ENCODE results near the gene PPP1R13L.

DNA sequence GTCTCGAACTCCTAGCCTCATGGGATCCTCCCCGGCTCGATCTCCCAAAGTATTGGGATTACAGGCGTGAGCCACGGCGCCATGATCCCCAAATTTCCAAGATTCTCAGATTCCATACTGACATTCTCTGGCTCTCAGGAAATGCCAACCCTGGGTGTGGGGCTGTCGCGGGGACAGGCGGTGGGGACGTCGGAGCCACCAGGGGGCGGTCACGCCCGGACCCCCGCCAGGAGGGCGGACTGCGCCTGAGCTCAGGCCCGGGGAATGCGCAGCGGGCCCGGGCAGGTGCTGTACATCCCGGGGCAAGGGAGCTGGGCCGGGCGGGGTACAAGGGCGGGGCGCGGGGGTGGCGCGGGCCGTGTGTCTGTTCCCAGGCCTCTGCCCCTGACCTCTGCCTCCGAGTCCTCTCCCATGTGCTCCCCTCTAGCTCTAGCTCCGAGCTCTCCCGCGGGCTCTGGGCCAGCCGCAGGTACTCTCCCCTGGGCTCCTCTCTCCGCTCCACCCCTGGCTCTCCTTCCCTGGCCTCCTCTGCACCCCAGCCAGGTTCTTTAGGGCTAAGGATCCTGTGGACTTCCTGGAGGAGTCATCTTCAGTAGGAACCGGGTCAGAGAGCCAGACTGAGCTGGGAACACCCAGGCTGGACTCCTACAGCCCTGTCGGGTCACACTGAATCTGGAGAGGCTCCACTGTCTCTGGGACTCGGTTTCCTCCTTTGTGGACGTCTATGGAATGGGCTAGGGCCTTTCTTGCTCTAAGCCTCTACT, 2.4 kb downstream of the PPP1R13L start:
- no peak for TF ChIP-seq POLR2A (IDR thresholded peaks at IDR 0.05)
- TF ChIP-seq, protein P1, sequence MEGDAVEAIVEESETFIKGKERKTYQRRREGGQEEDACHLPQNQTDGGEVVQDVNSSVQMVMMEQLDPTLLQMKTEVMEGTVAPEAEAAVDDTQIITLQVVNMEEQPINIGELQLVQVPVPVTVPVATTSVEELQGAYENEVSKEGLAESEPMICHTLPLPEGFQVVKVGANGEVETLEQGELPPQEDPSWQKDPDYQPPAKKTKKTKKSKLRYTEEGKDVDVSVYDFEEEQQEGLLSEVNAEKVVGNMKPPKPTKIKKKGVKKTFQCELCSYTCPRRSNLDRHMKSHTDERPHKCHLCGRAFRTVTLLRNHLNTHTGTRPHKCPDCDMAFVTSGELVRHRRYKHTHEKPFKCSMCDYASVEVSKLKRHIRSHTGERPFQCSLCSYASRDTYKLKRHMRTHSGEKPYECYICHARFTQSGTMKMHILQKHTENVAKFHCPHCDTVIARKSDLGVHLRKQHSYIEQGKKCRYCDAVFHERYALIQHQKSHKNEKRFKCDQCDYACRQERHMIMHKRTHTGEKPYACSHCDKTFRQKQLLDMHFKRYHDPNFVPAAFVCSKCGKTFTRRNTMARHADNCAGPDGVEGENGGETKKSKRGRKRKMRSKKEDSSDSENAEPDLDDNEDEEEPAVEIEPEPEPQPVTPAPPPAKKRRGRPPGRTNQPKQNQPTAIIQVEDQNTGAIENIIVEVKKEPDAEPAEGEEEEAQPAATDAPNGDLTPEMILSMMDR (IDR thresholded peaks at IDR 0.05), result peak; percentile 39 to 77 (median 46)
